ENCODE measurements around the gene PRRT4. TPM values are rescaled to one million over a fixed set of nuclear protein-coding genes. Genes with fewer than 3 reads are reported as not detected.

Gene PRRT4
- total and polyA plus RNA-seq, 2 experiments from 2014 or later = 0.55 to 0.56 TPM

DNA sequence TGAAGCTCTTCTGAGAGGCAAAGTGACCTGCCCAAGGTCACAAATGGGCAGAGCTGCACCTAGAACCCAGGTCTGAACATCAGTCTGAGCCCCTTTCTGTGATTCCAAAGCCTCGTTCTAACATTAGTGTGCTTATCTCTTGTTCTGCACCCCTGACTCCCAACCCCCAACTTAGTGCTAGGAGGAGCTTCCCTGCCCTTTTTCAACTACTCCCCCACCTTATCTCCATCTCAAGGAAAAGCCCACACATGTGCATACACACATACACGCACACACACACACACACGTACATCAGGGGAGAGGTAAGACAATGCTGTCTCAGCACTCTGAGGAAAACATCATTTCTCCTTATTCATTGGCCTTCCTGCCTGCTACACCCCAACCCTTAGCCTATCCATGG lies 8.3 kb downstream of the PRRT4 start:
- Histone ChIP-seq H3K27me3 (ENCODE audit: insufficient read depth) (peaks cover 84% of the 10 kb centered on the region), H3K79me2 (replicated peaks; ENCODE audit: insufficient read depth) (no peaks in the 10 kb centered on the region), H3K36me3 (ENCODE audit: insufficient read depth) (no peaks in the 10 kb centered on the region), H3K4me1 (ENCODE audit: insufficient read depth) (peaks cover 4% of the 10 kb centered on the region; the same call in 1 of the 2 replicates), H4K20me1 (replicated peaks; ENCODE audit: insufficient read depth) (no peaks in the 10 kb centered on the region), H3F3A (replicated peaks; ENCODE audit: low read depth) (no peaks in the 10 kb centered on the region), H3K9me2 (ENCODE audit: insufficient read depth) (no peaks in the 10 kb centered on the region), H3K4me2 (no peak overlapping the region), H3K4me3 (no peak overlapping the region), H3K27ac (ENCODE audit: low read depth) (no peak overlapping the region), H2AFZ (no peak overlapping the region)
- TF ChIP-seq EZH2phosphoT487 (IDR thresholded peaks at IDR 0.05; ENCODE audit: unreplicated experiment) (no peak), NANOG (IDR thresholded peaks at IDR 0.05; ENCODE audit: borderline replicate concordance) (no peak), POLR2AphosphoS5 (IDR thresholded peaks at IDR 0.05; ENCODE audit: low read depth) (no peak), JUNB (IDR thresholded peaks at IDR 0.05; ENCODE audit: unreplicated experiment) (no peak), ZNF331 (CRISPR knock-in tag; IDR thresholded peaks at IDR 0.05; ENCODE audit: low read depth) (no peak), EZH2 (IDR thresholded peaks at IDR 0.05; ENCODE audit: low read depth, unreplicated experiment) (no peak), CREB1 (CRISPR knock-in tag; IDR thresholded peaks at IDR 0.05; ENCODE audit: low read depth) (no peak)
- TF ChIP-seq, protein P1, sequence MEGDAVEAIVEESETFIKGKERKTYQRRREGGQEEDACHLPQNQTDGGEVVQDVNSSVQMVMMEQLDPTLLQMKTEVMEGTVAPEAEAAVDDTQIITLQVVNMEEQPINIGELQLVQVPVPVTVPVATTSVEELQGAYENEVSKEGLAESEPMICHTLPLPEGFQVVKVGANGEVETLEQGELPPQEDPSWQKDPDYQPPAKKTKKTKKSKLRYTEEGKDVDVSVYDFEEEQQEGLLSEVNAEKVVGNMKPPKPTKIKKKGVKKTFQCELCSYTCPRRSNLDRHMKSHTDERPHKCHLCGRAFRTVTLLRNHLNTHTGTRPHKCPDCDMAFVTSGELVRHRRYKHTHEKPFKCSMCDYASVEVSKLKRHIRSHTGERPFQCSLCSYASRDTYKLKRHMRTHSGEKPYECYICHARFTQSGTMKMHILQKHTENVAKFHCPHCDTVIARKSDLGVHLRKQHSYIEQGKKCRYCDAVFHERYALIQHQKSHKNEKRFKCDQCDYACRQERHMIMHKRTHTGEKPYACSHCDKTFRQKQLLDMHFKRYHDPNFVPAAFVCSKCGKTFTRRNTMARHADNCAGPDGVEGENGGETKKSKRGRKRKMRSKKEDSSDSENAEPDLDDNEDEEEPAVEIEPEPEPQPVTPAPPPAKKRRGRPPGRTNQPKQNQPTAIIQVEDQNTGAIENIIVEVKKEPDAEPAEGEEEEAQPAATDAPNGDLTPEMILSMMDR (conservative IDR thresholded peaks at IDR 0.05; ENCODE audit: low read depth in 2 of 2) = no peak
- TF ChIP-seq, protein P2, sequence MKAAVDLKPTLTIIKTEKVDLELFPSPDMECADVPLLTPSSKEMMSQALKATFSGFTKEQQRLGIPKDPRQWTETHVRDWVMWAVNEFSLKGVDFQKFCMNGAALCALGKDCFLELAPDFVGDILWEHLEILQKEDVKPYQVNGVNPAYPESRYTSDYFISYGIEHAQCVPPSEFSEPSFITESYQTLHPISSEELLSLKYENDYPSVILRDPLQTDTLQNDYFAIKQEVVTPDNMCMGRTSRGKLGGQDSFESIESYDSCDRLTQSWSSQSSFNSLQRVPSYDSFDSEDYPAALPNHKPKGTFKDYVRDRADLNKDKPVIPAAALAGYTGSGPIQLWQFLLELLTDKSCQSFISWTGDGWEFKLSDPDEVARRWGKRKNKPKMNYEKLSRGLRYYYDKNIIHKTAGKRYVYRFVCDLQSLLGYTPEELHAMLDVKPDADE (IDR thresholded peaks at IDR 0.05) = no peak
- TF ChIP-seq, protein P3, sequence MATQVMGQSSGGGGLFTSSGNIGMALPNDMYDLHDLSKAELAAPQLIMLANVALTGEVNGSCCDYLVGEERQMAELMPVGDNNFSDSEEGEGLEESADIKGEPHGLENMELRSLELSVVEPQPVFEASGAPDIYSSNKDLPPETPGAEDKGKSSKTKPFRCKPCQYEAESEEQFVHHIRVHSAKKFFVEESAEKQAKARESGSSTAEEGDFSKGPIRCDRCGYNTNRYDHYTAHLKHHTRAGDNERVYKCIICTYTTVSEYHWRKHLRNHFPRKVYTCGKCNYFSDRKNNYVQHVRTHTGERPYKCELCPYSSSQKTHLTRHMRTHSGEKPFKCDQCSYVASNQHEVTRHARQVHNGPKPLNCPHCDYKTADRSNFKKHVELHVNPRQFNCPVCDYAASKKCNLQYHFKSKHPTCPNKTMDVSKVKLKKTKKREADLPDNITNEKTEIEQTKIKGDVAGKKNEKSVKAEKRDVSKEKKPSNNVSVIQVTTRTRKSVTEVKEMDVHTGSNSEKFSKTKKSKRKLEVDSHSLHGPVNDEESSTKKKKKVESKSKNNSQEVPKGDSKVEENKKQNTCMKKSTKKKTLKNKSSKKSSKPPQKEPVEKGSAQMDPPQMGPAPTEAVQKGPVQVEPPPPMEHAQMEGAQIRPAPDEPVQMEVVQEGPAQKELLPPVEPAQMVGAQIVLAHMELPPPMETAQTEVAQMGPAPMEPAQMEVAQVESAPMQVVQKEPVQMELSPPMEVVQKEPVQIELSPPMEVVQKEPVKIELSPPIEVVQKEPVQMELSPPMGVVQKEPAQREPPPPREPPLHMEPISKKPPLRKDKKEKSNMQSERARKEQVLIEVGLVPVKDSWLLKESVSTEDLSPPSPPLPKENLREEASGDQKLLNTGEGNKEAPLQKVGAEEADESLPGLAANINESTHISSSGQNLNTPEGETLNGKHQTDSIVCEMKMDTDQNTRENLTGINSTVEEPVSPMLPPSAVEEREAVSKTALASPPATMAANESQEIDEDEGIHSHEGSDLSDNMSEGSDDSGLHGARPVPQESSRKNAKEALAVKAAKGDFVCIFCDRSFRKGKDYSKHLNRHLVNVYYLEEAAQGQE (IDR thresholded peaks at IDR 0.05; ENCODE audit: unreplicated experiment) = no peak
- TF ChIP-seq, protein P4, sequence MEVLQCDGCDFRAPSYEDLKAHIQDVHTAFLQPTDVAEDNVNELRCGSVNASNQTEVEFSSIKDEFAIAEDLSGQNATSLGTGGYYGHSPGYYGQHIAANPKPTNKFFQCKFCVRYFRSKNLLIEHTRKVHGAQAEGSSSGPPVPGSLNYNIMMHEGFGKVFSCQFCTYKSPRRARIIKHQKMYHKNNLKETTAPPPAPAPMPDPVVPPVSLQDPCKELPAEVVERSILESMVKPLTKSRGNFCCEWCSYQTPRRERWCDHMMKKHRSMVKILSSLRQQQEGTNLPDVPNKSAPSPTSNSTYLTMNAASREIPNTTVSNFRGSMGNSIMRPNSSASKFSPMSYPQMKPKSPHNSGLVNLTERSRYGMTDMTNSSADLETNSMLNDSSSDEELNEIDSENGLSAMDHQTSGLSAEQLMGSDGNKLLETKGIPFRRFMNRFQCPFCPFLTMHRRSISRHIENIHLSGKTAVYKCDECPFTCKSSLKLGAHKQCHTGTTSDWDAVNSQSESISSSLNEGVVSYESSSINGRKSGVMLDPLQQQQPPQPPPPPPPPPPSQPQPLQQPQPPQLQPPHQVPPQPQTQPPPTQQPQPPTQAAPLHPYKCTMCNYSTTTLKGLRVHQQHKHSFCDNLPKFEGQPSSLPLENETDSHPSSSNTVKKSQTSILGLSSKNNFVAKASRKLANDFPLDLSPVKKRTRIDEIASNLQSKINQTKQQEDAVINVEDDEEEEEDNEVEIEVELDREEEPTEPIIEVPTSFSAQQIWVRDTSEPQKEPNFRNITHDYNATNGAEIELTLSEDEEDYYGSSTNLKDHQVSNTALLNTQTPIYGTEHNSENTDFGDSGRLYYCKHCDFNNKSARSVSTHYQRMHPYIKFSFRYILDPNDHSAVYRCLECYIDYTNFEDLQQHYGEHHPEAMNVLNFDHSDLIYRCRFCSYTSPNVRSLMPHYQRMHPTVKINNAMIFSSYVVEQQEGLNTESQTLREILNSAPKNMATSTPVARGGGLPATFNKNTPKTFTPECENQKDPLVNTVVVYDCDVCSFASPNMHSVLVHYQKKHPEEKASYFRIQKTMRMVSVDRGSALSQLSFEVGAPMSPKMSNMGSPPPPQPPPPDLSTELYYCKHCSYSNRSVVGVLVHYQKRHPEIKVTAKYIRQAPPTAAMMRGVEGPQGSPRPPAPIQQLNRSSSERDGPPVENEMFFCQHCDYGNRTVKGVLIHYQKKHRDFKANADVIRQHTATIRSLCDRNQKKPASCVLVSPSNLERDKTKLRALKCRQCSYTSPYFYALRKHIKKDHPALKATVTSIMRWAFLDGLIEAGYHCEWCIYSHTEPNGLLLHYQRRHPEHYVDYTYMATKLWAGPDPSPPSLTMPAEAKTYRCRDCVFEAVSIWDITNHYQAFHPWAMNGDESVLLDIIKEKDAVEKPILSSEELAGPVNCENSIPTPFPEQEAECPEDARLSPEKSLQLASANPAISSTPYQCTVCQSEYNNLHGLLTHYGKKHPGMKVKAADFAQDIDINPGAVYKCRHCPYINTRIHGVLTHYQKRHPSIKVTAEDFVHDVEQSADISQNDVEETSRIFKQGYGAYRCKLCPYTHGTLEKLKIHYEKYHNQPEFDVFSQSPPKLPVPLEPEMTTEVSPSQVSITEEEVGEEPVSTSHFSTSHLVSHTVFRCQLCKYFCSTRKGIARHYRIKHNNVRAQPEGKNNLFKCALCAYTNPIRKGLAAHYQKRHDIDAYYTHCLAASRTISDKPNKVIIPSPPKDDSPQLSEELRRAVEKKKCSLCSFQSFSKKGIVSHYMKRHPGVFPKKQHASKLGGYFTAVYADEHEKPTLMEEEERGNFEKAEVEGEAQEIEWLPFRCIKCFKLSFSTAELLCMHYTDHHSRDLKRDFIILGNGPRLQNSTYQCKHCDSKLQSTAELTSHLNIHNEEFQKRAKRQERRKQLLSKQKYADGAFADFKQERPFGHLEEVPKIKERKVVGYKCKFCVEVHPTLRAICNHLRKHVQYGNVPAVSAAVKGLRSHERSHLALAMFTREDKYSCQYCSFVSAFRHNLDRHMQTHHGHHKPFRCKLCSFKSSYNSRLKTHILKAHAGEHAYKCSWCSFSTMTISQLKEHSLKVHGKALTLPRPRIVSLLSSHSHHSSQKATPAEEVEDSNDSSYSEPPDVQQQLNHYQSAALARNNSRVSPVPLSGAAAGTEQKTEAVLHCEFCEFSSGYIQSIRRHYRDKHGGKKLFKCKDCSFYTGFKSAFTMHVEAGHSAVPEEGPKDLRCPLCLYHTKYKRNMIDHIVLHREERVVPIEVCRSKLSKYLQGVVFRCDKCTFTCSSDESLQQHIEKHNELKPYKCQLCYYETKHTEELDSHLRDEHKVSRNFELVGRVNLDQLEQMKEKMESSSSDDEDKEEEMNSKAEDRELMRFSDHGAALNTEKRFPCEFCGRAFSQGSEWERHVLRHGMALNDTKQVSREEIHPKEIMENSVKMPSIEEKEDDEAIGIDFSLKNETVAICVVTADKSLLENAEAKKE (CRISPR knock-in tag; IDR thresholded peaks at IDR 0.05) = no peak
- no peaks in the 10 kb centered on the region for H3K36me3 Mint-ChIP-seq (ENCODE audit: low read depth)
- ATAC-seq (no peak), DNase-seq (ENCODE audit: low spot score) (no peak)
- H3K4me1 Mint-ChIP-seq = peaks cover 11% of the 10 kb centered on the region
- H3K27ac Mint-ChIP-seq = no peak overlapping the region
- no peaks in the 10 kb centered on the region; the same call in 2 of the 3 replicates for H3K9me3 Mint-ChIP-seq
- H3K27me3 Mint-ChIP-seq (ENCODE audit: insufficient read depth, low read depth, poor library complexity) = peaks cover 50% of the 10 kb centered on the region
- H3K4me3 Mint-ChIP-seq = no peak overlapping the region; the same call in 2 of the 3 replicates
